Measurements from ENCODE around the gene CDK8. TPM values are rescaled to one million over a fixed set of nuclear protein-coding genes. Genes with fewer than 3 reads are reported as not detected.
A peak's percentile ranks its signal among the peaks of the same experiment; 100 is the strongest.

CDK8 gene
- total RNA-seq, 1 experiment from 2014 or later, result 35.1 TPM

GRCh38 chr13:26222520-26223046 is 31.3 kb upstream of the CDK8 start:
- intact Hi-C loops (cut with micrococcal nuclease; ENCODE audit: unreplicated experiment), result no loop called here
- no peaks in the 10 kb centered on the region for H3K27me3 Mint-ChIP-seq (ENCODE audit: insufficient read depth, unreplicated experiment)
- ChIA-PET CTCF (interaction anchor here (0.6 to 1.5 kb wide), 3 partner anchors 36 to 280 kb away, joined by 3 to 4 read pairs (median 3); no protein-coding TSS in a partner anchor), POLR2A (interaction anchor here (0.5 to 1.6 kb wide), 3 partner anchors 10 to 171 kb away, joined by 3 to 5 read pairs (median 3); no protein-coding TSS in a partner anchor)
- BruUV-seq (replicated peaks), result no TSS peak
- Histone ChIP-seq H3K27me3 (replicated peaks; ENCODE audit: control insufficient read depth, insufficient read depth, low read length) (no peaks in the 10 kb centered on the region), H3K4me3 (ENCODE audit: low read depth, low read length) (peak overlapping the region; percentile 79), H3K36me3 (ENCODE audit: control insufficient read depth, insufficient read depth, low read length) (no peaks in the 10 kb centered on the region; the same call in none of the 2 replicates), H3K4me1 (peaks cover 8% of the 10 kb centered on the region), H3K9me3 (no peaks in the 10 kb centered on the region)
- H3K4me1 Mint-ChIP-seq (ENCODE audit: low read depth, unreplicated experiment), result peaks cover 11% of the 10 kb centered on the region
- DNase-seq, result no peak
- H3K4me3 Mint-ChIP-seq (ENCODE audit: unreplicated experiment), result peak overlapping the region; percentile 95
- H3K9me3 Mint-ChIP-seq (ENCODE audit: unreplicated experiment), result no peaks in the 10 kb centered on the region
- TF ChIP-seq CTCF (IDR thresholded peaks at IDR 0.05; ENCODE audit: insufficient read depth in 1 of 2, low read depth in 1 of 2, low read length in 1 of 2, severe bottlenecking in 1 of 2, unreplicated experiment in 1 of 2), result no peak
- H3K36me3 Mint-ChIP-seq (ENCODE audit: insufficient read depth, unreplicated experiment), result peaks cover 26% of the 10 kb centered on the region
- peak overlapping the region; percentile 94 for H3K27ac Mint-ChIP-seq (ENCODE audit: unreplicated experiment)

GRCh38 chr13:26225896-26226617 is 27.9 kb upstream of the CDK8 start:
- intact Hi-C loops (cut with micrococcal nuclease; ENCODE audit: unreplicated experiment), result no loop called here
- Mint-ChIP-seq H3K4me3 (ENCODE audit: unreplicated experiment) (no peak overlapping the region), H3K27me3 (ENCODE audit: insufficient read depth, unreplicated experiment) (no peaks in the 10 kb centered on the region), H3K9me3 (ENCODE audit: unreplicated experiment) (no peaks in the 10 kb centered on the region), H3K4me1 (ENCODE audit: low read depth, unreplicated experiment) (peaks cover 11% of the 10 kb centered on the region), H3K27ac (ENCODE audit: unreplicated experiment) (no peak overlapping the region), H3K36me3 (ENCODE audit: insufficient read depth, unreplicated experiment) (peaks cover 13% of the 10 kb centered on the region)
- Histone ChIP-seq H3K27me3 (replicated peaks; ENCODE audit: control insufficient read depth, insufficient read depth, low read length) (no peaks in the 10 kb centered on the region), H3K4me1 (peaks cover 4% of the 10 kb centered on the region), H3K36me3 (ENCODE audit: control insufficient read depth, insufficient read depth, low read length) (no peaks in the 10 kb centered on the region), H3K4me3 (ENCODE audit: low read depth, low read length) (no peak overlapping the region), H3K9me3 (no peaks in the 10 kb centered on the region)
- BruUV-seq (replicated peaks), result no TSS peak
- no peak for TF ChIP-seq CTCF (IDR thresholded peaks at IDR 0.05; ENCODE audit: insufficient read depth in 1 of 2, low read depth in 1 of 2, low read length in 1 of 2, severe bottlenecking in 1 of 2, unreplicated experiment in 1 of 2)
- POLR2A ChIA-PET, result no interaction called here
- DNase-seq, result no peak
- CTCF ChIA-PET, result interaction anchor here (1.4 kb wide), 1 partner anchor 41 kb away, joined by 4 read pairs; no protein-coding TSS in a partner anchor

- Mint-ChIP-seq H3K27ac (ENCODE audit: unreplicated experiment) (no peak overlapping the region), H3K4me1 (ENCODE audit: low read depth, unreplicated experiment) (peaks cover 11% of the 10 kb centered on the region), H3K4me3 (ENCODE audit: unreplicated experiment) (no peak overlapping the region), H3K36me3 (ENCODE audit: insufficient read depth, unreplicated experiment) (peaks cover under 1% of the 10 kb centered on the region), H3K27me3 (ENCODE audit: insufficient read depth, unreplicated experiment) (no peaks in the 10 kb centered on the region), H3K9me3 (ENCODE audit: unreplicated experiment) (no peaks in the 10 kb centered on the region)
- Histone ChIP-seq H3K4me3 (ENCODE audit: low read depth, low read length) (no peak overlapping the region), H3K27me3 (replicated peaks; ENCODE audit: control insufficient read depth, insufficient read depth, low read length) (no peaks in the 10 kb centered on the region), H3K4me1 (peaks cover 4% of the 10 kb centered on the region), H3K9me3 (no peaks in the 10 kb centered on the region), H3K36me3 (ENCODE audit: control insufficient read depth, insufficient read depth, low read length) (no peaks in the 10 kb centered on the region)
- no peak for DNase-seq
- BruUV-seq (replicated peaks), result no TSS peak
- intact Hi-C loops (cut with micrococcal nuclease; ENCODE audit: unreplicated experiment), result no loop called here
- no peak for TF ChIP-seq CTCF (IDR thresholded peaks at IDR 0.05; ENCODE audit: insufficient read depth in 1 of 2, low read depth in 1 of 2, low read length in 1 of 2, severe bottlenecking in 1 of 2, unreplicated experiment in 1 of 2)
- POLR2A ChIA-PET, result no interaction called here
- CTCF ChIA-PET, result no interaction called here
Measured at GRCh38 chr13:26227166-26227971, 26.6 kb upstream of the CDK8 start.
